HepG2 (cell line): Measurements from ENCODE around the gene PLAC9. TPM values are rescaled to one million over a fixed set of nuclear protein-coding genes. Genes with fewer than 3 reads are reported as not detected.

Experiments used
- AHDC1 ChIP-seq: sonication (generic); formaldehyde crosslinking; IDR thresholded peaks from 2 replicates; pipeline ENCODE4 v1.5.1; 2020; ENCODE audit warnings: mild to moderate bottlenecking, missing genetic modification reagents, borderline replicate concordance
- BRD4 ChIP-seq: sonication (generic); formaldehyde crosslinking; IDR thresholded peaks from 2 replicates; pipeline ENCODE4 v1.4.0; 2020; ENCODE audit warnings: missing genetic modification reagents
- ETS1 ChIP-seq: sonication (generic); formaldehyde crosslinking; IDR thresholded peaks from 2 replicates; pipeline ENCODE4 v1.4.0; 2020; ENCODE audit warnings: missing genetic modification reagents
- GATAD1 ChIP-seq: IDR thresholded peaks from 2 replicates; pipeline ENCODE4 v1.6.1; 2016; ENCODE audit warnings: missing genetic modification reagents, missing compliant biosample characterization
- MAX ChIP-seq: IDR thresholded peaks from 2 replicates; pipeline ENCODE4 v1.6.1; 2012; ENCODE audit warnings: inconsistent platforms
- MTA1 ChIP-seq: sonication (generic); formaldehyde crosslinking; IDR thresholded peaks from 2 replicates; pipeline ENCODE4 v1.4.0; 2020; ENCODE audit warnings: missing genetic modification reagents, mild to moderate bottlenecking, borderline replicate concordance
- MTF2 ChIP-seq: sonication (generic); formaldehyde crosslinking; IDR thresholded peaks from 2 replicates; pipeline ENCODE4 v1.5.0; 2020; ENCODE audit warnings: missing genetic modification reagents, borderline replicate concordance
- POGK ChIP-seq: sonication (generic); formaldehyde crosslinking; conservative IDR thresholded peaks from 2 replicates; pipeline ENCODE4 v1.8.0; 2022; ENCODE audit warnings: mild to moderate bottlenecking, moderate library complexity, missing genetic modification reagents
- RBM22 ChIP-seq: fragments of 200-400 bp; formaldehyde crosslinking; optimal IDR thresholded peaks from 2 replicates; pipeline ENCODE3; 2017; ENCODE audit warnings: mild to moderate bottlenecking, low read length, moderate library complexity
- SMC3 ChIP-seq: IDR thresholded peaks from 2 replicates; pipeline ENCODE4 v1.6.1; 2011; ENCODE audit warnings: low read length, improper control_type of control experiment
- STAG1 ChIP-seq: sonication (generic); formaldehyde crosslinking; IDR thresholded peaks from 2 replicates; pipeline ENCODE4 v1.4.0; 2020; ENCODE audit warnings: missing genetic modification reagents
- XRCC5 ChIP-seq: fragments of 200-400 bp; formaldehyde crosslinking; optimal IDR thresholded peaks from 2 replicates; pipeline ENCODE3; 2017; ENCODE audit warnings: mild to moderate bottlenecking, low read length
- ZC3H13 ChIP-seq: sonication (generic); formaldehyde crosslinking; IDR thresholded peaks from 2 replicates; pipeline ENCODE4 v1.8.1; 2023; ENCODE audit warnings: mild to moderate bottlenecking, missing genetic modification reagents, moderate library complexity
- ZNF672 ChIP-seq: sonication (generic); formaldehyde crosslinking; IDR thresholded peaks from 2 replicates; pipeline ENCODE4 v1.8.1; 2022; ENCODE audit warnings: missing genetic modification reagents
- ZNF724P ChIP-seq: sonication (generic); formaldehyde crosslinking; IDR thresholded peaks from 2 replicates; pipeline ENCODE4 v1.8.0; 2022; ENCODE audit warnings: missing genetic modification reagents, borderline replicate concordance
- polyA plus RNA-seq, 8 experiments: library from polyadenylated mRNA; depleted of rRNA in 3 of 8; stranded (reverse) in 7 of 8; unstranded in 1 of 8; fragments of >200 nt; fragmentation: Illumina TruSeq in 4 of 8; extraction: Trizol in 4 of 8; gene quantifications; 2 replicates each; pipeline versions ENCODE4 v1.2.1 to v1.2.3, GENCODE V29; 2011 to 2016; ENCODE audit warnings: low read depth in 4 of 8, missing spikeins in 1 of 8, mixed read lengths in 1 of 8; ENCODE audit not compliant: insufficient read depth in 1 of 8
- total RNA-seq, 5 experiments: library from RNA; depleted of rRNA; stranded (reverse); fragments of >200 nt; fragmentation: Illumina TruSeq; extraction: Trizol; gene quantifications; 2 replicates each; pipeline ENCODE4 v1.2.3, GENCODE V29; 2016; ENCODE audit warnings: low read depth in 1 of 5

PLAC9 gene
- total and polyA plus RNA-seq, 2 of the 13 experiments (the other 11 are each of a cell fraction or from before 2014, with no cell fraction given): not detected

- no peak for TF ChIP-seq ETS1 (CRISPR knock-in tag)
- no peak for TF ChIP-seq GATAD1
- no peak for TF ChIP-seq MTF2 (CRISPR knock-in tag)
- no peak for TF ChIP-seq AHDC1 (CRISPR knock-in tag)
- no peak for TF ChIP-seq ZNF724P (CRISPR knock-in tag)
- TF ChIP-seq XRCC5: no peak
- no peak for TF ChIP-seq ZC3H13
- peak; percentile 45 for TF ChIP-seq STAG1 (CRISPR knock-in tag)
- no peak for TF ChIP-seq BRD4 (CRISPR knock-in tag)
- TF ChIP-seq MAX: no peak
- TF ChIP-seq ZNF672: no peak
- TF ChIP-seq RBM22: no peak
- peak; percentile 24; the same call in 1 of the 2 replicates for TF ChIP-seq SMC3
- TF ChIP-seq POGK (CRISPR knock-in tag): no peak
- no peak for TF ChIP-seq MTA1 (CRISPR knock-in tag)
Measured at GRCh38 chr10:80168679-80169380, 36.3 kb downstream of the PLAC9 start (continued).
